Peyer's patch (tissue), 4 donors: ENCODE measurements around the gene SUN5.

Experiments
- POLR2A ChIP-seq, 2 donors: fragments of 450-650 bp; IDR thresholded peaks; one replicate each; pipeline ENCODE4 v1.5.1; 2017; ENCODE audit warnings: antibody characterized with exemption in 2 of 2, mild to moderate bottlenecking in 2 of 2, moderate library complexity in 2 of 2
- TF ChIP-seq, protein P1 (sequence below), 6 experiments: fragments of 450-650 bp in 4 of 6; fragments of 200-600 bp in 2 of 6; sonication (generic) in 1 of 6; IDR thresholded peaks; one replicate each; pipeline ENCODE4 v1.5.1; 2017 to 2019; ENCODE audit warnings: antibody characterized with exemption in 6 of 6, mild to moderate bottlenecking in 3 of 6, moderate library complexity in 1 of 6

DNA sequence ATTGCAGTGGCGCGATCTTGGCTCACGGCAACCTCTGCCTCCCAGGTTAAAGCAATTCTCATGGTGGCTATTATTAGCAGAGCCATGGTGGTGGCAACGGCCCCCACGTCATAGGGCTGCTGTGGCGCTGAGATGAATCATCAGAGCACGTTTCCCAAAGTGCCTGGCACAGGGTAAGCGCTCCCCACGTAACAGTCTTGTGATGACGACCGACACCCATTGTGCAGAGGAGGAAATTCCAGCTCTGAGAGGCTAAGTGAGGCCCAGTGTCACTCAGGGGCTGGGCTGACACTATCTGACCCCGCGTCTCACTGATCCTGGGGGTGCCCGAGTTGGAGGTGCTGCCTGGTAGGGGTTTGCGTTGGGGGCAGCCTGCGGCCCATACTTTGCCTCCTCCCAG lies 16.2 kb downstream of the SUN5 start:
- TF ChIP-seq, protein P1, sequence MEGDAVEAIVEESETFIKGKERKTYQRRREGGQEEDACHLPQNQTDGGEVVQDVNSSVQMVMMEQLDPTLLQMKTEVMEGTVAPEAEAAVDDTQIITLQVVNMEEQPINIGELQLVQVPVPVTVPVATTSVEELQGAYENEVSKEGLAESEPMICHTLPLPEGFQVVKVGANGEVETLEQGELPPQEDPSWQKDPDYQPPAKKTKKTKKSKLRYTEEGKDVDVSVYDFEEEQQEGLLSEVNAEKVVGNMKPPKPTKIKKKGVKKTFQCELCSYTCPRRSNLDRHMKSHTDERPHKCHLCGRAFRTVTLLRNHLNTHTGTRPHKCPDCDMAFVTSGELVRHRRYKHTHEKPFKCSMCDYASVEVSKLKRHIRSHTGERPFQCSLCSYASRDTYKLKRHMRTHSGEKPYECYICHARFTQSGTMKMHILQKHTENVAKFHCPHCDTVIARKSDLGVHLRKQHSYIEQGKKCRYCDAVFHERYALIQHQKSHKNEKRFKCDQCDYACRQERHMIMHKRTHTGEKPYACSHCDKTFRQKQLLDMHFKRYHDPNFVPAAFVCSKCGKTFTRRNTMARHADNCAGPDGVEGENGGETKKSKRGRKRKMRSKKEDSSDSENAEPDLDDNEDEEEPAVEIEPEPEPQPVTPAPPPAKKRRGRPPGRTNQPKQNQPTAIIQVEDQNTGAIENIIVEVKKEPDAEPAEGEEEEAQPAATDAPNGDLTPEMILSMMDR (IDR thresholded peaks at IDR 0.05), result no peak
- no peak for TF ChIP-seq POLR2A (IDR thresholded peaks at IDR 0.05)
